Activated CD8-positive, alpha-beta memory T cell treated with anti-CD3 and anti-CD28 coated beads, Interleukin-2, amount 50 U/mL, for 4 hours (primary cell): ENCODE results near the gene GALE.
"Not testable (repeated sequence)": the region's sequence is repeated elsewhere in the genome, so short reads cannot be mapped to it uniquely, and the experiment has no call there.

ENCODE experiments used
- DNase-seq: peaks from one replicate; pipeline ENCODE4 v3.0.0-alpha.2; 2020

Gene GALE

DNA sequence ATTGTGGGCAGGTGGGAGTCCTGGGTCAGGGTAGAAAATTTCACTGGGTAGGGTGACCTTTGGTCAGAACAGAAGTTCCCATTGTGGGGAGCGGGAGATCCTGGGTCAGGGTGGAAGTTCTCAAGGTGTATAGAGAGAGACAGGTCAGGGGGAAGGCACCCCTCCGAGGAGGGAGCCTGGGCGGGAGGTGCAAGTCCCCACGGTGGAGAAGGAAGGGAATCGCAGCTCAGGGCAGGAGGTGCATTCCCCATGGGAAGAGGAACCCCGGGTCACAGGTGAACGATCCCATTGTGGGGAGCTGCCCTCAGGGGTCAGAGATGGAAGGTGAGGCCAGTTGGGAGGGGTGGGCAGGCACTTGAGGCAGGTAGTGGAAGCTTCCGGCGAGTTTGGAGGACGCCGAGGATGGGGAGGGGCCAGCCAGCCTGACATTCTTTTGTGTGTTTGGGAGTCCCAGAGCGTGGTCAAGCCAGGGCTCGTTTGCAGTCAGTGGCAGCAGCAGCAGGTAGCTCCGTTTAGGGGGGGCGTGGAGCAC, 9.0 kb downstream of the GALE start:
- DNase-seq, result no peak

DNA sequence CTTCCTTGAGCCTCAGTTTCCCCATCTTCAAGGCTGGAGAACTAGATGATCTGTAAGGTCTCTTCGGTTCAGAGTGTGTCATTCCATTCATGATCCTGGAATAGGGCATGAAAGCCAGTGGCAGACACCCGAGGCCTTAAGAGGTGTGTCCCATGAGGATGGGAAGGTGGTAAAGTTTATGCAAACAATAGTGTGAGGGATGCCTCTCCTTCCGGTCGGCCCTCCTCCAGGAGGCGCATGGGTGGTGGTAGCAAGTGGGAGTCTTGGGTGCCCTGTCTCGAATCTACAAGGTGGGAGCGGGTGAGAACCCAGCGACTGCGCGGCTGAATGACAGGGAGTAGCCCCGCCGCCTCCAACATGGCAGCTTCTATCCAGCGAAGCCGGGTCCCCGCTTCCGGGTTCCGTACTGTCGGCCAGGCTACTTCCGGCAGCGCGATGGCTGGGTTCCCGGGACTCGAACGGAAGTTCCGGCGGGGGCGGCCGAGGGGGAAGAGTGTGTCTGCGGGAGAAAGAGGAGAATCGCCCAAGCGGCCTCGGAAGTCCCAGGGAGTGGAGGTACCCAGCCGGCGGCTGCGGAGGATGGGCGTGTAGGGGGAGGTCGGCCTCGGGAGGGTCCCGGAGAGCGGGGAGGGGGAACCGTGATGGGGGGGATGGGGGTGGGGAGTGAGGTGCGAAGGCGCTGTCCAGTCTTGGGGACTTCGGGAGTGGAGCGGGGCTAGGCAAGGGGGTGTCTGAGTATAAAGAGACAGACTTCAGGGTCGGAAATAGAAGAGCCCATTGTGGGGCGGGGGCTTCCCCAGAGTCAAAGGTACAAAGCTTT, 9.6 kb downstream of the GALE start, which contains the start of gene LYPLA2:
Gene LYPLA2 (plus strand): TSS at position 450 of the 820 bp plus-strand sequence. CDS start 1,538 bp downstream, outside the sequence.
- peak; percentile 82 for DNase-seq

- no peak for DNase-seq
Observed at GRCh38 chr1:23788695-23789094, 11.9 kb downstream of the GALE start.

GRCh38 chr1:23787701-23788100, 12.9 kb downstream of the GALE start:
- DNase-seq, result no peak

DNA sequence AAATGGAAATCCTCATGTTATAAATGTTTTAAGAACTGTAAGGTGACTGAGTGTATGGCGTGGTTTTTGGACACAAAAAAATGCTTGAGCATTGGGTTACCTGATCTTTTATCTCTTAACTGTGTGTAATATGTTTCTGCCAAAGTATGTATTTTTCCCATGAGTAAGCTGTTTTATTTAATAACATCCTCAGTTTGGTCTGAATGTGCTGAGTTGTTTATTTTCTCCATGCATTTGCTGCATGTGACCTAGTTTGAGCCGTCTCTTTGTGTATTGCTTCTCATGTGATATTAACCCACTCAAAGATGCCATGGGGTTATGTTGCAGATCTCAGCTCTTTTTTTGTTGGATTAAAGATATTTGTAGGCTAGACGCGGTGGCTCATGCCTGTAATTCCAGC, 15.7 kb downstream of the GALE start:
- DNase-seq, result no peak

- DNase-seq, result not testable (repeated sequence)
Observed at GRCh38 chr1:23783141-23783540, 17.4 kb downstream of the GALE start.

DNA sequence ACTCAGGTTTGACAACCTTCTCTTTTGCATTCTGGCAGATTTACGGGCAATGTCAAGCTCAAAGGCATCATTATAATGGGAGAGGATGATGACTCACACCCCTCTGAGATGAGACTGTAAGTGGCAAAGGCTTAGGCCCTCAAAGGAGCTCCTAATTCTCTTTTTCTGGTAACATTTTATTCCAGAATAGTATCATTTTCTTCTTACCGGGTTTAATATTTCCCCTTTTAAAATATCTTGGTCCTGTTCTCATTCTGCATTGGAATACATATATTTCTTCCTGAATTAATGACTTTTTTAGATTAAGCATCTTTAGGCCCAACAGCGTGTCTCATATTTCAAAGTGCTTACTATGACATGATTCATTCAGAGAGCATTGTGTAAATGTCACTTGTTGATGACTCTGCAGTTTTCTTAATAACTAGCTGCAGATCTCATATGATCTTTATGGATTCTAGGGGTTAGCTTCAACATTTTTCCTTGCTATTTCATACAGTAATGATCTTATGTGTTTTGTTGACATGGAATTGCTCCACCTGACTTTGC, 20.7 kb downstream of the GALE start:
- no peak for DNase-seq

DNA sequence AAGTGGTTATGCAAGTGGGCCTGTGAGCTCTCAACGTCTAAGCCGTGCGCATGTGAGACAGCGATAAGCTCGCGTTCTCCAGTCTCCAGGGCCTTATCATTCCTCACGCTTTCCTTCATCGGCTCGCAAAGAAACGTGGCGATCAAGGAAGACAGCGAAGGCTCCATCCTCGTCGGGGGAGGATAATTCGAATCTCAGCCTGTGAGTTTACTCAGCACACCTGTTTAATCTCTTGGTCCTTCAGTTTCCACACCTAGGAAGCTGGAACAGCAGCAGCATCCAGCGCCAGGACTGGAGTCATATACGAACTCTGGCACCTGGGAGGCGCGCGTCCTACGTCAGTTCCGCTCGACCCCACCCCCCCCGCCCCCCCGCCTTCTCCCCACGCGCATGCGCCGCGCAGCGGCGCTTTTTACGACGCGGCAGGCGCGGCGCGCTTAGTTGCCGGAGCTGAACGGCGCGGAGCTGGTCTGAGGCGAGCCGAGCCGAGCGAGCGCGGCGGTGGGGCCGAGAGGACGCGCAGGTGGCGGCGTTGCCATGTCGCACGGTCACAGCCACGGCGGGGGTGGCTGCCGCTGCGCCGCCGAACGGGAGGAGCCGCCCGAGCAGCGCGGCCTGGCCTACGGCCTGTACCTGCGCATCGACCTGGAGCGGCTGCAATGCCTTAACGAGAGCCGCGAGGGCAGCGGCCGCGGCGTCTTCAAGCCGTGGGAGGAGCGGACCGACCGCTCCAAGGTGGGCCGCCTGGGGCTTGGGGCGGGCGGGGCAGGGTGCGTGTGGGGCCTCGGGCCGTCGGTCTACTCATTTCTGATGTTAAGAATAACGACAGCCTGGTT, 22.4 kb downstream of the GALE start, which contains the start of gene PITHD1:
Gene PITHD1 (plus strand): TSS at position 440 of the 836 bp plus-strand sequence. CDS start 98 bp downstream, at position 538.
- peak; percentile 72 for DNase-seq

DNA sequence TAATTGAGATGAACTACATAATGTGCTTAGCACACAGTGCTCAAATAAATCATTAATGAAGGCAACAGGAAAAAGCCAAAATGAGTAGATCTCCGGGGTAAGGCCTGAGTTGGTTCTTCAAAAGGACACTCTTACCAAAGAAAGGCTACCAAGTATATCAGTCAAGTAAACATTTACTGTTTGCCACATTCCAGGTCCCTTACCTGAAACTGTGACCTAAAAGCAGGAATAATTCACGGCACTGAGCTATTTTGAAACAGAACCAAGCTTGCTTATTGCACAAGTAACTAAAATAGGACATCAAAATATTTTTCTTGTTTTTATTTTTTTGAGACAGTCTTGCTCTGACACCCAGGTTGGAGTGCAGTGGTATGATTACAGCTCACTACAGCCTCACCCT, 24.3 kb downstream of the GALE start:
- no peak for DNase-seq

GRCh38 chr1:23774174-23774880, 26.2 kb downstream of the GALE start:
- DNase-seq, result no peak

GRCh38 chr1:23772854-23773242, 27.7 kb downstream of the GALE start:
- DNase-seq, result no peak

DNA sequence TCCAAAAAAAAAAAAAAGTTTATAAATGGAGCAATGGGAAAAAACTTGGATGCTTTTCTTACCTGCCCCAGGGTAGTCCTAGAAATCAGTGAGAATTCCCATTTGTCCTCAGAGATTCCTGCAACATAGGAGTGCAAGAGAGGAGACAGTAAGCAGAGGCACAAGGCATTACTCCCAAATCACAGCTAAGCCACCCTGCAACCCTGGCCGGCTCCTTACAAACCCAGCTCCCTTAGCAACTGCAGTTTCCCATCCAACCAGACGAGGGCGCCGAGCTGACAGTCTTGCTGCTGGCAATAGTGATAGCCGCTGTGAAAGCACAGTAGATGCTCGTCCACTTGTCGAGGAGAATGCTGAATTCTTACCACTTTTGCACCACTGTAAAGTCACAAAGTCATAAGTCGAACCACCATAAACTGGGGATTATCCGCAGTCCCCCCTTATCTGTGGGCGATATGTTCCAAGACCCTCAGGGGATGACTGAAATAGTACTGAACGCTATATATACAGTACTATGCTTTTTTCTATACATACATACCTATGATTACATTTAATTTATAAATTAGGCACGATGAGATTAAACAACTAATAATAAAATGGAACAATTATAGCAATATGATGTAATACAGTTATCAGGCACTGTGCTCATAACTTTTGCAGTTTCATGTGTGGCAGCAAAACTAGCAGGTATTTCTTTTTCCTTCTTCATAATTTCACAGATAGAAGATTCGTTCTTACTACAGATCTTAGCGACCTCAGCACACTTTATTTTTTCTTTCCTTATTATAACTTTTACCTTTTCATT, 28.3 kb downstream of the GALE start:
- DNase-seq, result peak; percentile 89

DNA sequence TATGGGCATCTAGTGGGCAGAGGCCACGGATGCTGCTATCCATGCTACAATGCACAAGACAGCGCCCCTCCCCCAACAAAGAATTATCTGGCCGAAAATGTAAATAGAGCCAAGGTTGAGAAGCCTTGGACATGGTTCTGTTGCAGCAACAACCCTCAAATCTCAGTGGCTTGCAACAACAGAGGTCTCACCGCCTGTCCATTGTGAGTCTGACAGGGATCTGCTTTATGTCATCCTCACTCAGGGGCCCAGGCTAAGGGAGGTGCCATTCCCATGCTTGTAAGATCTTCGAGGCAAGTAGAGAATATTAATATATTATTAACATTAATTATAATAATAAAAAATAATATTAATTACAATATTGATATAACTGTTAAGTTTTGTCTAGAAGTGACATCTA, 31.8 kb downstream of the GALE start:
- DNase-seq, result no peak

GRCh38 chr1:23763041-23763577, 37.4 kb downstream of the GALE start:
- DNase-seq, result no peak

DNA sequence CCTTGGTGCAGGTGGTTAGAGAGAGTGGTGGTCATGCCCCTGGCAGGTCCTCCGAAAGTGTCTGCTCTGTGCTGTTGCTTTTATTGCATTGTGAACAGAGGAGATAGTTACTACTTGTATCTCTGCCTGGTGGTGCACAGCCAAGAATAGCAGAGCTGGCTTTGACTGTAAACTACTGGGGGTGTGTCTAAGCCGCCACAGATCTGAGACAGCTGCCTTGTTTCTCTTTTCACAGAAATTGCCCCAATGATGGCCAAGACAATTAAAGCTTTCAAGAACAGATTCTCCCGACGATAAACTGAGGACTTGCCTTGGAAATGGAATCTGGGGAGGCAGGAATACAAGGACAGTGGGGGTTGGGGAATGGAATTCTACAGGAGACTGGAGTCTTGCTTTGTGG, 41.3 kb downstream of the GALE start:
- no peak for DNase-seq

GRCh38 chr1:23757812-23758211, 42.7 kb downstream of the GALE start:
- DNase-seq, result no peak

DNA sequence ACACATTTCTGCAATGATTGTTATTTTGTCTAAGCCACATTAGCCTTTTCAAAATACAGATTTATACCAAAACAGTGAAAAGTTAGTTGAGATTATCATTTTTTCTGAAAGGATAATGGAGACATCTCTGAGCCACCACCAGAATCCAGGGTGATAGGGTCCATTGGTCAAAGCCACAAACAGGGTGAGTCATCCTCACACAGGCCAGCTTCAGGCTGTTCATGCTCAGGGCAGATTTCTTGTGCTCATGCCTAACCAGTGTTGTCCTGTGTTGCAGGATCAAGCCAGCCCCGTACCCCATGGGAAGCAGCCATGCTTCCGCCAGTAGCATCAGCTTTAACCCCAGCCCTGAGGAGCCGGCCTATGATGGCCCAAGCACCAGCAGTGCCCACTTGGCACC, 43.9 kb downstream of the GALE start:
- DNase-seq, result no peak

GRCh38 chr1:23752909-23753308, 47.6 kb downstream of the GALE start:
- DNase-seq, result no peak

- no peak for DNase-seq
Observed at GRCh38 chr1:23751815-23752200, 48.7 kb downstream of the GALE start.

DNA sequence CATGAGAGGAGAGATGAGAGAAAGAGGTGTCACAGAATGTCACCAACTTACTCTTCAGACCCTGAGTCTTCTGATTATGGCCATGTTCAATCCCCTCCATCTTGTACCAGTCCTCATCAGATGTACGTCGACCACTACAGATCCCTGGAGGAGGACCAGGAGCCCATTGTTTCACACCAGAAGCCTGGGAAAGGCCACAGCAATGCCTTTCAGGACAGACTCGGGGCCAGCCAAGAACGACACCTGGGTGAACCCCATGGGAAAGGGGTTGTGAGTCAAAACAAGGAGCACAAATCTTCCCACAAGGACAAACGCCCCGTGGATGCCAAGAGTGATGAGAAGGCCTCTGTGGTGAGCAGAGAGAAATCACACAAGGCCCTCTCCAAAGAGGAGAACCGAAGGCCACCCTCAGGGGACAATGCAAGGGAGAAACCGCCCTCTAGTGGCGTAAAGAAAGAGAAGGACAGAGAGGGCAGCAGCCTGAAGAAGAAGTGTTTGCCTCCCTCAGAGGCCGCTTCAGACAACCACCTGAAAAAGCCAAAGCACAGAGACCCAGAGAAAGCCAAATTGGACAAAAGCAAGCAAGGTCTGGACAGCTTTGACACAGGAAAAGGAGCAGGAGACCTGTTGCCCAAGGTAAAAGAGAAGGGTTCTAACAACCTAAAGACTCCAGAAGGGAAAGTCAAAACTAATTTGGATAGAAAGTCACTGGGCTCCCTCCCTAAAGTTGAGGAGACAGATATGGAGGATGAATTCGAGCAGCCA, 49.3 kb downstream of the GALE start:
- peak; percentile 22 for DNase-seq

DNA sequence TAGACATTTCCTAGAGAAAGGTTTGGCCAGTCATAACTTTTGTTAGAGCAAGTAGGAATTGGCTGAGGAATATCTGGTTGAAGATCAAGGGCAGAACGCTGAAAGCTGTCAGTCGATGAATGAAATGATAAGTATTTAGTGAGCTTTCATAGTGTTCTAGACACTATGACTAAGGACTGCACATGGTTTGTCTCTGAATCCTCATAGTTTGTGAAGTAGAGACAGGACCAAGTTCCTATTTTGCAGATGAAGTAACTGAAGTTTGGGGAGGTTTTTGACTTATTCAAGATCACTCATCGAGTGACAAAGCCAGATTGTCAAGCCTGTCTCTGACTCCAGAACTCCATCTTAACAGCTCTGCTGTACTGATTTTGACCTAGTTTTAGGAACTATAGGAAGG, 52.5 kb downstream of the GALE start:
- DNase-seq, result no peak
